GM21360 (cell line): ENCODE results near the gene TBPL2.

Source experiments
- ATAC-seq: cut with Tn5 transposase; IDR thresholded peaks from one replicate; pipeline ENCODE4 v1.9.1; 2021; ENCODE audit warnings: mild to moderate bottlenecking, moderate library complexity; ENCODE audit not compliant: unreplicated experiment

The TBPL2 gene

DNA sequence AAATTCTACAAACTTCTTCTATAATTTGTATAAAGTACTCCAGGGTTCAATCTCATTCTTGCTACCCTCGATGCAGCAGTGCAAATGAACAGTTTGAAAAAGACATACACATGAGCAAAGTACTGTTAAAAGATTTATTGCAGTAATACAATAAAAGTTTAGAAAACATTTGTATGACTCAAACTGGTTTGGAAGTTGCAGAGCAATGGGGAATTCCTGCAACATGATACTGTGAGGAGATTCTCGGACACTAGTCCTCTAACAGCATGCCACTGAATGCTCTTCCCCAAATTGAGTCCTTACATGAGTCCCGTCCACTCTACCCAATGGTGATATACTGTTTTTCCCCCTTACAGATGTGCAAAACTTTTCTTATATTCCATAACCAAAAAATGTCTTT lies 74.1 kb downstream of the TBPL2 start:
- ATAC-seq, result no peak
